ENCODE measurements around the gene TRIM2. TPM values are rescaled to one million over a fixed set of nuclear protein-coding genes. Genes with fewer than 3 reads are reported as not detected.

Gene TRIM2
- total and polyA plus RNA-seq, 4 donors: 126 to 487 (median 173) TPM

DNA sequence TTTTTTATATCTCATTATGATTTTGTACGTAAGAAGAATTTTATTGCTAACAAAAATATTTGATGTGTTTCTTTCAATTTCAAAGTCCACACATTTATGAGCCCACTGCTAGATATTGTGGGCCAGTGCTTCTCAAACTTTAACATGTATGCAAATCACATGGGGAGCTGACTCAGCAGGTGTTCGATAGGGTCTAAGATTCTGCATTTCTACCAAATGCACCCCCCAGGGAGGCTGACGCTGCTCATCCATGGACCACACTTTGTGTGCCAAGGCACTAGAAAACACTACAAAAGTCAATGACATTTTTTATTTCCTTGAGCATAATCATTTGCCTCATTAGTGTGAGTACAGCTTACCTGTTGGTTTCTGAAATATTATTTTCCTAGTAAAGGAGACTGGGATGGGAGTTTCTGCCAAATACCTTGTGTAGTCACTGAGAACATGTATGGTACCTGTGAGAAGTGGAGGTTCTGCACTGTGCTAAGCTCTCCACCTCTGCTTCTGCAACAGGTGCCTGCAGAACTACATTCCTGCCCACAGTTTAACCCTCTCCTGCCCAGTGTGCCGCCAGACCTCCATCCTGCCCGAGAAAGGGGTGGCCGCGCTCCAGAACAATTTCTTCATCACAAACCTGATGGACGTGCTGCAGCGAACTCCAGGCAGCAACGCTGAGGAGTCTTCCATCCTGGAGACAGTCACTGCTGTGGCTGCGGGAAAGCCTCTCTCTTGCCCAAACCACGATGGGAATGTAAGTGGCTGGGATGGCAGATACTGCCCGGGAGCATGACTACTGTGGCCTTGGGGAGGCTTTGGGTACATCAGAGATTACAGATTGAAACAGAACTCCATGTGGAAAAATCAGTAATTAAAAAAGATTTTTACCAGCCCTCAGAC is 71.4 kb downstream of the TRIM2 start:
- H3K27ac ChIP-seq (ENCODE audit: low read depth, low read length): no peak overlapping the region

DNA sequence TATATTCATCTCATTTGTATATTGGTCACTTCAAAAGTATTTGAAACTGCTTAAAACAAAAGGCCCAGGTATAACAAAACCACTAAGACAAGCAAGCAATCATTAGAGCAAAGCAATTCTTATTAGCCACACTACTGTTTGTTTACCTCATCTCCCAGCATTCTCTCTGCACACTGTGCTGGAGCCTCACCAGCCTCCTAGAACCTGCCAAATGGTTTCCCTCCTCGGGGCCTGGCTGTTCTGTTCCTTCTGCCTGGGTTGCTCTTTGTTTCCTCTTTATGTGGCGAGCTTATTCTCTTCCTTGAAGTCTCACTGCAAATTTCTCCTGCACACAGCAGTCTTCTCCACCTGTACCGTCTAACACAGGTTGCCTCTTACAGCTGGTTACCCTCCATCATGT is 72.7 kb downstream of the TRIM2 start:
- H3K27ac ChIP-seq (ENCODE audit: low read depth, low read length): peak overlapping the region; percentile 16
- H3K4me1 ChIP-seq (ENCODE audit: control insufficient read depth, insufficient read depth, low read length): peaks cover 4% of the 10 kb centered on the region
- DNase-seq (ENCODE audit: low read depth in 4 of 6, low spot score in 6 of 6): peak in 1 of 6 donors; percentile 62
- H3K4me3 ChIP-seq (ENCODE audit: low read depth, low read length): no peak overlapping the region
- H3K27me3 ChIP-seq (ENCODE audit: control insufficient read depth, insufficient read depth, low read length): no peaks in the 10 kb centered on the region
- H3K36me3 ChIP-seq (ENCODE audit: control insufficient read depth, insufficient read depth, low read length): peaks cover 38% of the 10 kb centered on the region
- WGBS (ENCODE audit: insufficient coverage): 30% methylated on average over 2 of the region's 3 CpGs
- no peaks in the 10 kb centered on the region for H3K9me3 ChIP-seq (ENCODE audit: control insufficient read depth, insufficient read depth, low read length)

More for the DNA sequence above, 71.4 kb downstream of the TRIM2 start:
- Histone ChIP-seq H3K4me1 (ENCODE audit: control insufficient read depth, insufficient read depth, low read length) (peaks cover 4% of the 10 kb centered on the region), H3K27me3 (ENCODE audit: control insufficient read depth, insufficient read depth, low read length) (no peaks in the 10 kb centered on the region), H3K4me3 (ENCODE audit: low read depth, low read length) (no peak overlapping the region), H3K9me3 (ENCODE audit: control insufficient read depth, insufficient read depth, low read length) (no peaks in the 10 kb centered on the region), H3K36me3 (ENCODE audit: control insufficient read depth, insufficient read depth, low read length) (peaks cover 35% of the 10 kb centered on the region)
- no peak for DNase-seq (ENCODE audit: low read depth in 4 of 6, low spot score in 6 of 6)
- 80% methylated on average over 8 of the region's 13 CpGs for WGBS (ENCODE audit: insufficient coverage)

DNA sequence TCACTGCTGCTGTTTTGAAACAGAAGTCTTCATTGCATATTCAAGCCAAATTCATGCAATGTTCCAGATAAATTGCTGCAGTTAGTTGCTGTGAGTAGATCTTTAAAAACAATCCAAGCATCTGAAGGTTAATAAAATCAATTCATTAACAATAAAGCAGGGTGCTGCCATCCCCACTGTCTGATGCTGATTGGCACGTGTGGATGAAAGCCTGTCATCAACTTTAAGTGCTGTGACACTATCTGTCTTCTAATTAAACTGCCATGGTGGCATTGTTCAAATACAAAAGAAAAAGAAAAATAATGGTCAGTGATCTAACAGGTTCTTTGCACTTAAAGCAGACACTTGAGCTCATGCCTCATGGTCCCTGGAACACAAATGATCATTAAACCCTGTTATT is 77.2 kb downstream of the TRIM2 start:
- peaks cover 34% of the 10 kb centered on the region for H3K36me3 ChIP-seq (ENCODE audit: control insufficient read depth, insufficient read depth, low read length)
- no peak overlapping the region for H3K27ac ChIP-seq (ENCODE audit: low read depth, low read length)
- H3K9me3 ChIP-seq (ENCODE audit: control insufficient read depth, insufficient read depth, low read length): no peaks in the 10 kb centered on the region
- no peaks in the 10 kb centered on the region for H3K27me3 ChIP-seq (ENCODE audit: control insufficient read depth, insufficient read depth, low read length)
- H3K4me1 ChIP-seq (ENCODE audit: control insufficient read depth, insufficient read depth, low read length): no peaks in the 10 kb centered on the region
- H3K4me3 ChIP-seq (ENCODE audit: low read depth, low read length): no peak overlapping the region
- no CpG with 5 or more reads among the region's 1 CpG for WGBS (ENCODE audit: insufficient coverage)
- DNase-seq (ENCODE audit: low read depth in 4 of 6, low spot score in 6 of 6): no peak

DNA sequence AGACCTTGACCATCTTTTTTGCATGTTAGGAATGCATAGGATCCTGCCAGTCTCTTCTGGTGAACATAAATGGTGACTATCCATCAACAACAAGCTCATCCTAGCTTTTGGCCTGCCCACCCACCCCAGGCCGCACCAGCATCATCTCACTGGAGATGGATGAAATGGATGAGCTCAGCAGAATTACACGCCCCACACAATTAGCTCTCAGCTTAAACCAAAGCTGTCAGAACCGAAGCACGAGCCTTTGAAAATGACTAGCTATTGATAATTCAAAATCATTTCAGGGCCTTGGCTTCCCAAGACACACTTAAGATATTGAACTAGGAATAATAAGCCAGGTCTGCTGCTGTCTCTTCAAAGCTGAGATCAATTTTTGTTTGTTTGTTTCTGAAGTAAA is 77.8 kb downstream of the TRIM2 start:
- no CpG with 5 or more reads among the region's 4 CpGs for WGBS (ENCODE audit: insufficient coverage)
- DNase-seq (ENCODE audit: low read depth in 4 of 6, low spot score in 6 of 6): no peak
- H3K27me3 ChIP-seq (ENCODE audit: control insufficient read depth, insufficient read depth, low read length): no peaks in the 10 kb centered on the region
- no peak overlapping the region for H3K27ac ChIP-seq (ENCODE audit: low read depth, low read length)
- H3K36me3 ChIP-seq (ENCODE audit: control insufficient read depth, insufficient read depth, low read length): peaks cover 34% of the 10 kb centered on the region
- no peaks in the 10 kb centered on the region for H3K4me1 ChIP-seq (ENCODE audit: control insufficient read depth, insufficient read depth, low read length)
- H3K4me3 ChIP-seq (ENCODE audit: low read depth, low read length): no peak overlapping the region
- no peaks in the 10 kb centered on the region for H3K9me3 ChIP-seq (ENCODE audit: control insufficient read depth, insufficient read depth, low read length)

DNA sequence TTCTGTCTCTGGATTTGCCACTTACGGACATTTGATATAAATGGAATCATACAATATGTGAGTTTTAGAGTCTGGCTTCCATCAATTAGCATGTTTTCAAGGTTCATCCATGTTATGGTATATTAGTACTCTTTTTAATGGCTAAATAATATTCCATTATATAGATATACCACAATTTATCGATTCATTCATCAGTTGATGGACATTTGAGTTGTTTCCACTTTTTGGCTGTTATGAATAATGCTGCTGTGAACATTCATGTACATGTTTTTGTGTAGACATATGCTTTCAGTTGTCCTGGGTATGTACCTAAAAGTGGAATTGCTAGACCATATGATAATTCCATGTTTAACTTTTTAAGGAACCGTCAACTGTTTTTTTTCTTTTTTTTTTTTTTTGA is 79.0 kb downstream of the TRIM2 start:
- Histone ChIP-seq H3K36me3 (ENCODE audit: control insufficient read depth, insufficient read depth, low read length) (peaks cover 29% of the 10 kb centered on the region), H3K27me3 (ENCODE audit: control insufficient read depth, insufficient read depth, low read length) (no peaks in the 10 kb centered on the region), H3K27ac (ENCODE audit: low read depth, low read length) (no peak overlapping the region), H3K4me3 (ENCODE audit: low read depth, low read length) (no peak overlapping the region), H3K4me1 (ENCODE audit: control insufficient read depth, insufficient read depth, low read length) (no peaks in the 10 kb centered on the region), H3K9me3 (ENCODE audit: control insufficient read depth, insufficient read depth, low read length) (no peaks in the 10 kb centered on the region)
- WGBS (ENCODE audit: insufficient coverage): 100% methylated on average over 1 of the region's 3 CpGs
- no peak for DNase-seq (ENCODE audit: low read depth in 4 of 6, low spot score in 6 of 6)

DNA sequence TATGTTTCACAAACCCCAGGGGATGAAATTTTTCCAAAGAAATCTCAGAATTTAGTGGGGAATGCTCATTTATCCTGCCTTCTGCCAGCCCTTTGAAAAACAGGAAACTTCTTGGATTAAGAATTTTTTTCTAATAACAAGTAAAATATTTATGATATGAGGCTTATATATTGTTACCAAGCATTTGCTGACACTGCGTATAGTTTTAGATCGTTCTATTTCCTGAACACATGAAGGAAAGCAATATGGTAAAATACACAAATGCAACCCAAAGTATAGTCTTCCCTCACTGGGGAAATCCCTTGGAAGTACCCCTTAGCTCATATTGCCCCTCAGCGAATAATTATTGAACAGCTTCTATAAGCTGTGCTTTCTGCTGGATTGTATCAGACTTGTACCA is 85.9 kb downstream of the TRIM2 start:
- H3K27me3 ChIP-seq (ENCODE audit: control insufficient read depth, insufficient read depth, low read length): no peaks in the 10 kb centered on the region
- DNase-seq (ENCODE audit: low read depth in 4 of 6, low spot score in 6 of 6): no peak
- peaks cover 5% of the 10 kb centered on the region for H3K4me1 ChIP-seq (ENCODE audit: control insufficient read depth, insufficient read depth, low read length)
- WGBS (ENCODE audit: insufficient coverage): no CpG with 5 or more reads among the region's 3 CpGs
- H3K36me3 ChIP-seq (ENCODE audit: control insufficient read depth, insufficient read depth, low read length): peaks cover 17% of the 10 kb centered on the region
- no peaks in the 10 kb centered on the region for H3K9me3 ChIP-seq (ENCODE audit: control insufficient read depth, insufficient read depth, low read length)
- H3K27ac ChIP-seq (ENCODE audit: low read depth, low read length): no peak overlapping the region
- no peak overlapping the region for H3K4me3 ChIP-seq (ENCODE audit: low read depth, low read length)

DNA sequence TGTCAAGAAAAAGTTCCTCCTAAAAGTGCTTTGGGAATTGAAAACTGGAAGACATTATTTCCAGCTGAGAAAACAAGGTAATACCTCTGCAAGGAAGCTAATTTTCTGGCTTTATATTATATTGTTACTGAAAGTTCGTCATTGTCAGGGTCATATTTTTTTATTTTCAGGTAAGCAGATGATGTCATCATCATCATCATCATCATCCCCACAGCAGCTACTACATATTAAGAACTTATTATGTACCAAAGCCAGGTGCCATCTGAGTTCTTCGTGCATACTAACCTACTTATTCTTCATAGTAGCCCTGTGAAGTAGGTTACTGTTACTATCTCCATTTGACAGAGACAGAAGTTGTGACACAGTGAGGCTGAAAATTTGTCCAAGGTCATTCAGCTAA is 87.3 kb downstream of the TRIM2 start:
- no peak for DNase-seq (ENCODE audit: low read depth in 4 of 6, low spot score in 6 of 6)
- H3K4me3 ChIP-seq (ENCODE audit: low read depth, low read length): no peak overlapping the region
- peaks cover 30% of the 10 kb centered on the region for H3K36me3 ChIP-seq (ENCODE audit: control insufficient read depth, insufficient read depth, low read length)
- no peaks in the 10 kb centered on the region for H3K27me3 ChIP-seq (ENCODE audit: control insufficient read depth, insufficient read depth, low read length)
- no peak overlapping the region for H3K27ac ChIP-seq (ENCODE audit: low read depth, low read length)
- H3K4me1 ChIP-seq (ENCODE audit: control insufficient read depth, insufficient read depth, low read length): peaks cover 18% of the 10 kb centered on the region
- H3K9me3 ChIP-seq (ENCODE audit: control insufficient read depth, insufficient read depth, low read length): no peaks in the 10 kb centered on the region
- WGBS (ENCODE audit: insufficient coverage): no CpG with 5 or more reads among the region's 2 CpGs

DNA sequence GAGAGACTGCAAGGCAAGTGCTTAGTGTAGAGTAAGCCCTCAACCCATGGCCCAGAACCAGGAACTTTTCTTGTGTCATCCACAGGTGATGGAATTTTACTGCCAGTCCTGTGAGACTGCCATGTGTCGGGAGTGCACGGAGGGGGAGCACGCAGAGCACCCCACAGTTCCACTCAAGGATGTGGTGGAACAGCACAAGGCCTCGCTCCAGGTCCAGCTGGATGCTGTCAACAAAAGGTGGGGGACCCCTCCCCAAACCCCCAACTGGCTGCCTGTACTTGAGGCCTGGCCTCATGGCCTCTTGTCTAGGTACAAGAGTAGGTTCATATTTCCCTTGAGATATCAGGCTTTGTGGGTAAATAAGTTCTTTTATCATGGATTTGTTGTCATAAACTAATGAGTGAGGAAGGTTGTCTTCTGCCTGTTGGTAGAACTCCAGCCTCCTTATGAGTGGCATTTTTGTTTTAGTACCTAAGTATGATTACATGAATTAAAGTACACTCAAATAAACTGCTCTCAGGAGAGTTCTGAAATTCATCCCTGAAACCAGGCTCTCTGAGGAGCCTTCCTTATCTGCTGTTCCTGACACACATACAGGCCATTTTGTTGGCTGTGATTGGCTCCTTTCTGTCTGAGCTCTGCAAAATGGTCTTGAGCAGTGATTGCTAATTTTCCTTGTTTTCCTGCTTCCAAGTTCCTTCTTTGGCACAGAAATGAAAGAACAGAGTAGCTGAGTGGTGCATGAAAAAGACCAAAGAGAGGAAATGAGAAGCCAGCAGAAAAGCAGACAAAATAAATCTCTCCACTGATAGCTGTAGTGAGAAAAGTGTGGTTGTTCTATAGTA is 88.9 kb downstream of the TRIM2 start:
- WGBS (ENCODE audit: insufficient coverage): 83% methylated on average over 3 of the region's 4 CpGs
- peak overlapping the region; percentile 40 for H3K27ac ChIP-seq (ENCODE audit: low read depth, low read length)

DNA sequence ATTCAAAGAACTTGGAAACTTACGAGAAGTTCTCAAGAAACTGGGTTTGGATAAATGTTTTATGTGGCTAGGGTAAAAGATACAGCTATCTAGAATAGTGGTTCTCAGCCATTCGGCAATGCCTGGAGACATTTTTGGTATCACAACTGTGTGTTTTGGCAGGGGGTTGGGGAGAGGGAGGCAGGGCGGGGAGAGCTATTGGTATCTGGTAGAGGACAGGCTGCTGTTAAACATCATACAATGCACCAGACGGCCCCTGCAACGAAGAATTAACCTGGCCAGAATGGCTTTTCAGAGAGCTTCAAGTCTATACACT is 89.5 kb downstream of the TRIM2 start:
- WGBS (ENCODE audit: insufficient coverage): 81% methylated on average over 3 of the region's 5 CpGs
- H3K27me3 ChIP-seq (ENCODE audit: control insufficient read depth, insufficient read depth, low read length): no peaks in the 10 kb centered on the region
- no peak overlapping the region for H3K4me3 ChIP-seq (ENCODE audit: low read depth, low read length)
- H3K9me3 ChIP-seq (ENCODE audit: control insufficient read depth, insufficient read depth, low read length): no peaks in the 10 kb centered on the region
- no peak for DNase-seq (ENCODE audit: low read depth in 4 of 6, low spot score in 6 of 6)
- H3K27ac ChIP-seq (ENCODE audit: low read depth, low read length): peak overlapping the region; percentile 40
- H3K4me1 ChIP-seq (ENCODE audit: control insufficient read depth, insufficient read depth, low read length): peaks cover 22% of the 10 kb centered on the region
- H3K36me3 ChIP-seq (ENCODE audit: control insufficient read depth, insufficient read depth, low read length): peaks cover 31% of the 10 kb centered on the region

More for the DNA sequence above, 88.9 kb downstream of the TRIM2 start:
- Histone ChIP-seq H3K4me3 (ENCODE audit: low read depth, low read length) (no peak overlapping the region), H3K36me3 (ENCODE audit: control insufficient read depth, insufficient read depth, low read length) (peaks cover 29% of the 10 kb centered on the region), H3K4me1 (ENCODE audit: control insufficient read depth, insufficient read depth, low read length) (peaks cover 22% of the 10 kb centered on the region), H3K9me3 (ENCODE audit: control insufficient read depth, insufficient read depth, low read length) (no peaks in the 10 kb centered on the region), H3K27me3 (ENCODE audit: control insufficient read depth, insufficient read depth, low read length) (no peaks in the 10 kb centered on the region)
- peak in 3 of 6 donors; percentile 35 to 66 (median 58) for DNase-seq (ENCODE audit: low read depth in 4 of 6, low spot score in 6 of 6)
